Occipital lobe (tissue), 3 donors: ENCODE results near the gene GLRX2. TPM values are rescaled to one million over a fixed set of nuclear protein-coding genes. Genes with fewer than 3 reads are reported as not detected.
"Not testable (repeated sequence)": the region's sequence is repeated elsewhere in the genome, so short reads cannot be mapped to it uniquely, and the experiment has no call there.

Experiments
- DNase-seq: peaks from one replicate; lab custom pipeline; 2025; lab: John Stamatoyannopoulos, UW
- small RNA-seq: library from RNA; depleted of rRNA; stranded (forward); fragments of <200 nt; gene quantifications from one replicate; pipeline ENCODE3, GENCODE V24; 2014
- total RNA-seq: library from RNA; depleted of rRNA; stranded (reverse); fragments of >200 nt; gene quantifications from one replicate; pipeline ENCODE4 v1.2.3, GENCODE V29; 2014

Gene GLRX2
- total RNA-seq, 1 donor from 2014 or later: 19.7 TPM

DNA sequence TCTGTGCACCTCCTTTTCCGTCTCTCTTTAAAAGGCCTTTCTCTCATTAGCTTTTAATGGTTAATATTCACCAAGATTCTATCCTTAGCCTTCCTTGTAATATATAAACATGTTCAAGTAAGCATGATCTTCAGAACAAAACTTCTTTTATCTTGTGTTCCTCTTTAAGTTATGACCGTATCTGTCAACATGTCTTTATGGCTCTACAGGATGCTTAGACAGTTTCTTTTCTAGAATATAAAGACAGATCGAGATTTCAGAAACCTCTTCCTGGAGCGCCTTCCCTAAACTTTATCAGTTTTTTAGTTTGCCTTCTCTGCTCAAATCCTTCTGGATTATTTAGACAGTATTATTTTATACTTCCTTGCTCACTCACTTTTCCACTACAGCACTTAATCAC is 38.6 kb downstream of the GLRX2 start:
- DNase-seq: no peak

DNA sequence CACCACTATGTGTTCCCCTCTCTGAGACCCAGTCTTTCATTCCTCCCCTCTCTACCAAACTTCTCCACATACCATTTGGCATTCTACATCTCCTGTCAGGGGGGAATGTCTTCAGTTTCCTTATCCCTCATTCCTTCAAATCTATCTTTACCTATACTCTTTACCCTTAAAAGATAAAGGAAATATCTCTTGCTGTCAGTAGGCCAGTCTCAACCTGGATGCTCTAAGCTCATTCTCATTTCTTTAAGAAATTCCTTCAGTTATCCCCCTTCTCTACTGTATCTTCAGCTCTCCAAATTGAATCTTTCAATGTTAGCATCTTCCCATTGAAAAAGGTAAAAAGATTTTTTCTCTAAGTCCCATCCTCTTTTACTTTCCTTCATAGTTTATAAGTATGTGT is 39.3 kb downstream of the GLRX2 start:
- no peak for DNase-seq

GRCh38 chr1:193062698-193063463 is 42.3 kb downstream of the GLRX2 start:
- DNase-seq: no peak

DNA sequence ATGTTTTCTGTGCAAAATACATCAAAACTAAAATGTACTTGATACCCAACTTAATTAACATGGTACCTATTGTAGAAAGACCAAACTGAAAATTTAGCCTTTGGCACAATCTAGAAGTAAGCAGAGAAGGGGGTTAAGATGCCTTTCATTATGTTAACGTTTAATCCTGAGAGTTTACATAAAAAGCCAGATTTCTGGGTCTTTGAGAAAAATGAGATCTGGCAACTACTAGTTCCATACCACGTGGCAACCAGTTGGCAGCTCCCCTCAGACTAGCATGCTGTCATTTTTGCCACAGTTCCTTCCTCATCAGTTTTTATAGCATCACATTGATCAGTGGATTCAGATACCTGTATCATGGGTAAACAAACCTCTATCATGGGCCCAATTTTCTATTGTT is 44.3 kb downstream of the GLRX2 start:
- no peak for DNase-seq

- no peak for DNase-seq
Measured at GRCh38 chr1:193060406-193060805, 44.8 kb downstream of the GLRX2 start.

DNA sequence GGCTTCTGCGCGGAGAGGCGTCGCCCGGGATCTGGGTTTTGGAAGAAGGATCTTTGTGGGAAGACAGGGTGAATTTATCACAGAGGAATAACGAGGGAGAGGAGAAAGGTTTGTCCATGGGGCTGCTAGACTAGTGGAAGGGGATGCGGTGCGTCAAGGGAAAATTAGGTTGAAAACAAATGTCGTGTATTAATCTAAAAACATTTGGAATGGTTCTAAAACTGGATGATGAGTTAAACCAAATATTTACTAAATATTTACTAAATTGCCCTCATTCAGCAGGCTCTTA is 45.2 kb downstream of the GLRX2 start:
- no peak for DNase-seq

GRCh38 chr1:193059282-193060114 is 45.7 kb downstream of the GLRX2 start, which contains the start of the genes RO60 and UCHL5:
TSS of gene RO60 (plus strand) at chr1:193059612. CDS start at chr1:193069055, 9,443 bp downstream.
TSS of gene UCHL5 (minus strand) at chr1:193059360. CDS start at chr1:193059260, 100 bp downstream.
- DNase-seq: peak; percentile 97

- DNase-seq: no peak
Measured at GRCh38 chr1:193058529-193059281, 46.5 kb downstream of the GLRX2 start.

DNA sequence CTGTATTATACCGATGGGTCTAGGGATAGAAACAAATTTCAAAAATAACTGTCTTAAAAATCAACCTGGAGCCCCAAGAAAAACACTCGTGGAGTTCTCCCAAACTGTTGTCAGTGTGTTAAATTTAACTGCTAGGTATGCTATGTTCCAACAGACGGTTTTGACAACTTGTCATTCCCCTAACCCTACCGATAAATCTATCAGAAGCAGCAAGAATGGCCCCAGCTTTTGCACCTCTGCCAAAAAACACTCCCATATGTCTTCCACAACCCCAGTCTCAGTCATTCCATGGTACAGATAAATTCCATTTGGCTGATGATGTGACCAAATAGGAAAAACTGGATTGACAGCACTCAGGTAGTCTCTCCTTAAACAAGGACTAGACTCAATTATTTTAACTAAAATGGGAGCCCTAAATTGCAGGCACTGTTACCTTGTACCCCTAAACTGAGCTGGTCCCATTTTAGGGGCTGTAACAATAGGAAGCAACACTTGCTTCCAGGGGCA is 51.0 kb downstream of the GLRX2 start:
- no peak for DNase-seq

- not testable (repeated sequence) for DNase-seq
Measured at GRCh38 chr1:193048913-193049312, 56.3 kb downstream of the GLRX2 start.

Small RNAs within 50 kb of the gene (small RNA-seq; reads per million reads assigned to genes)
- gene MIR1278 (not detected), gene SCARNA18B (not detected)

Other genes starting within 250 kb of the GLRX2 start
- gene UCHL5, start 46.1 kb downstream of the GLRX2 start, total RNA-seq: 53.0 TPM
- gene RO60, start 45.8 kb downstream of the GLRX2 start, total RNA-seq: 448 TPM
- 48.7 TPM for gene CDC73, start 16.6 kb upstream of the GLRX2 start, total RNA-seq
- 160 TPM for gene B3GALT2, start 81.2 kb upstream of the GLRX2 start, total RNA-seq